Measurements from ENCODE around the gene COASY. TPM values are rescaled to one million over a fixed set of nuclear protein-coding genes. Genes with fewer than 3 reads are reported as not detected.
"Not testable (repeated sequence)": the region's sequence is repeated elsewhere in the genome, so short reads cannot be mapped to it uniquely, and the experiment has no call there.

Gene COASY
- total RNA-seq, 1 experiment from 2014 or later: 26.8 TPM

GRCh38 chr17:42531455-42532354, 30.2 kb upstream of the COASY start:
- peak; percentile 56 for DNase-seq (ENCODE audit: low spot score)

GRCh38 chr17:42535155-42536047, 26.5 kb upstream of the COASY start:
- no peak for DNase-seq (ENCODE audit: low spot score)

DNA sequence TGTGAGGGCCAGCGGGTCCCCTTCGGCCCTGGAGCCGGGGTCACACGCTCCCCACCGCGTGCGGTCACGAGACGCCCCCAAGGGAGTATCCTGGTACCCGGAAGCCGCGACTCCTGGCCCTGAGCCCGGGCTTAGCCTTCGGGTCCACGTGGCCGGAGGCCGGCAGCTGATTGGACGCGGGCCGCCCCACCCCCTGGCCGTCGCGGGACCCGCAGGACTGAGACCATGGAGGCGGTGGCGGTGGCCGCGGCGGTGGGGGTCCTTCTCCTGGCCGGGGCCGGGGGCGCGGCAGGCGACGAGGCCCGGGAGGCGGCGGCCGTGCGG, 25.9 kb upstream of the COASY start, which contains the start of gene NAGLU:
Gene NAGLU, plus strand, starts transcription at position 194 of the 324 bp plus-strand sequence. Its CDS starts 32 bp downstream, at position 226.
- peak; percentile 82 for DNase-seq (ENCODE audit: low spot score)

- peak; percentile 78 for DNase-seq (ENCODE audit: low spot score)
These were observed 25.4 kb upstream of the COASY start for GRCh38 chr17:42536372-42537155.

GRCh38 chr17:42537156-42537805, 24.7 kb upstream of the COASY start:
- no peak for DNase-seq (ENCODE audit: low spot score)

- no peak for DNase-seq (ENCODE audit: low spot score)
These were observed 24.0 kb upstream of the COASY start for GRCh38 chr17:42537826-42538451.

DNA sequence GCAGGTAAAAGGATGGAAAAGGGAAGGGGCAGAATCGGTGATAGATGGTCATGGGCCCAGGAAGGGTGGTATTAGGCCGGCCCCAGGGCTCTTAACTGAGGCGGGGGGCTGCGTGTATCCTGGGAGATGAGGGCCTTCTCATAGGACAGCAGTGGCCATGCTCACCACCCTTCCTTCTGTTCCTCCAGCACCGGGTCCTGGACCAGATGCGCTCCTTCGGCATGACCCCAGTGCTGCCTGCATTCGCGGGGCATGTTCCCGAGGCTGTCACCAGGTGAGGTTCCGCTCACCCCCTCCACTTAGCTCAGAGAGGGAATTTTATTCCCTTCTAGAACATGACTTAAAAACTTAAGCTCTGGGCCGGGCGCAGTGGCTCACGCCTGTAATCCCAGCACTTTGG, 23.5 kb upstream of the COASY start:
- DNase-seq (ENCODE audit: low spot score): no peak

DNA sequence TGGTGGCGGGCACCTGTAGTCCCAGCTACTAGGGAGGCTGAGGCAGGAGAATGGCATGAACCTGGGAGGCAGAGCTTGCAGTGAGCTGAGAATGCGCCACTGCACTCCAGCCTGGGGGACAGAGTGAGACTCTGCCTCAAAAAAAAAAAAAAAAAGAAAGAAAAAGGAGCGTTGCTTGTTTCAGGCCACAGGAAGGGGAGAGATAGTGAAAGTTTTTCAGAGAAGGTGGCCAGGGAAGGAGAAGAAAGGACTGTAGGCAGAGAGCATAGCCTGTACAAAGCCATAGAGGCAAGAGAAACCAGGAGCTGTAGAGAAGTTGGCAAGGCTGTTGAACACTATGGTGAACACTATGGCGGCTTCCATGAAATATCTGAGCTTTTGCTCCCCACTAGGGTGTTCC, 21.4 kb upstream of the COASY start:
- DNase-seq (ENCODE audit: low spot score): not testable (repeated sequence)

DNA sequence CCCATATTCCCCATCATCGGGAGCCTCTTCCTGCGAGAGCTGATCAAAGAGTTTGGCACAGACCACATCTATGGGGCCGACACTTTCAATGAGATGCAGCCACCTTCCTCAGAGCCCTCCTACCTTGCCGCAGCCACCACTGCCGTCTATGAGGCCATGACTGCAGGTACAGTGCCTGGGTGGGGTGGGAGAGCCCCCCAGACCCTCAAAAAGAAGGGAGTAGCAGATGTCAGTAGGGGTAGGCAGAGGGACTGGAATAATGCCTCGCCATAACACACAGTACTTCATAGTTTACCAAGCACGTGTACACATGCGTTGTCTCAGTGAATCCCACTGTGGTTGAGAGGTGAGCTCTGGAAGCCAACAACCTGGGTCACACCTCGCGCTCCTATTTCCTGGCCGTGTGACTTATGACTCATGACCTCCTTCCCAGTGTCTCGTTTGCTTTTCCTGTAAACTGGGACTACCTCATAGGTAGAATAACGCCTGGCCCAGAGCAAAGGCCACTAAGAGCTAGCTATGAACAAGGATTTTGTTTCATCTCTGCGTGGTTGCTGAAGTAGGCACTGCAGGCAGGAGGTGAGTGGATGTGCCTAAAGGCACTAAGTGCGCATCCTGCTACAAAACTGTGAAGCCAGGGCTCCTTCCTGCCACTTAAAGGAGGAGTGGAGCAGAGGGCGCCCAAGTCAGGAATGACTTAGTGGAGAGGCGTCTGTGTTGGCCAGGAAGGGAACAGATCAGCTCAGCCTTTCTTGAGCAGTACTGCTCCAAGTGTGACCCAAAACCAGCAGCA, 20.7 kb upstream of the COASY start:
- no peak for DNase-seq (ENCODE audit: low spot score)

GRCh38 chr17:42543190-42544079, 18.5 kb upstream of the COASY start:
- DNase-seq (ENCODE audit: low spot score): no peak

- DNase-seq (ENCODE audit: low spot score): no peak
These were observed 17.1 kb upstream of the COASY start for GRCh38 chr17:42544874-42545283.

GRCh38 chr17:42545755-42546505, 16.0 kb upstream of the COASY start:
- not testable (repeated sequence) for DNase-seq (ENCODE audit: low spot score)

DNA sequence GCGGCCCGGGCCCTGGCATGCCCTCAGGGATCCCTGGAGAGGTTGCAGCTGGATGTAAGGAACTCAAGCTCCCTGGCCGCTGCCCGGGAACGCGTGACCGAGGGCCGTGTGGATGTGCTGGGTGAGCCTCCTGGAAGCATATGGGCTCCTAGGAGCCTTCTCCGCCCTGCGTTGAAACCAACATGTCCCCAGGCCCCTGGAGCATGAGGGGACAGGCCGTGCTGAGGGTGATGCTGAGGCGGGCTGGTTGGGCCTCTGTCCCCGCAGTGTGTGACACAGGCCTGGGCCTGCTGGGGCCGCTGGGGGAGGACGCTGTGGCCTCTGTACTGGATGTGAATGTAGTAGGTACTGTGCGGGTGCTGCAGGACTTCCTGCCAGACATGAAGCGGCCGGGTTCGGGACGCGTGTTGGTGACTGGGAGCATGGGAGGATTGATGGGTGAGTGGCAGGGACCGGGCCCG, 14.9 kb upstream of the COASY start:
- no peak for DNase-seq (ENCODE audit: low spot score)

DNA sequence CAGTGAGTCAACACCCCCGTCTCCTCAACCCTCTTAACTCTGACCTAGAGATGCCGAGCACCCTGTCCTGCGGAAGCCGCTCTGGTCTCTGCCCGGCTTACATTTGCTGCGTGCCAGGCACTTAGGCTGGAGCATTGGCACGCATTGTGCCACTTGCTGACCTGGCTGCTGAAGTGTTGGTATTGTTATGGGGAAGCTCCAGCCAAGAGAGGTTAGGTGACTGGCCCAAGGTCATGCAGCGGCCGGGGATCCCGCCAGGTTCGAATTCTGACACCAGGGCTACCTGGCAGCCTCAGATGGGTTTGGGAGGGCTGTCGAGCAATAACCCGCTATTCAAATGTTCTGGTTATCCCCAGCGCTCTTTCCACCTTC, 14.3 kb upstream of the COASY start:
- DNase-seq (ENCODE audit: low spot score): no peak

DNA sequence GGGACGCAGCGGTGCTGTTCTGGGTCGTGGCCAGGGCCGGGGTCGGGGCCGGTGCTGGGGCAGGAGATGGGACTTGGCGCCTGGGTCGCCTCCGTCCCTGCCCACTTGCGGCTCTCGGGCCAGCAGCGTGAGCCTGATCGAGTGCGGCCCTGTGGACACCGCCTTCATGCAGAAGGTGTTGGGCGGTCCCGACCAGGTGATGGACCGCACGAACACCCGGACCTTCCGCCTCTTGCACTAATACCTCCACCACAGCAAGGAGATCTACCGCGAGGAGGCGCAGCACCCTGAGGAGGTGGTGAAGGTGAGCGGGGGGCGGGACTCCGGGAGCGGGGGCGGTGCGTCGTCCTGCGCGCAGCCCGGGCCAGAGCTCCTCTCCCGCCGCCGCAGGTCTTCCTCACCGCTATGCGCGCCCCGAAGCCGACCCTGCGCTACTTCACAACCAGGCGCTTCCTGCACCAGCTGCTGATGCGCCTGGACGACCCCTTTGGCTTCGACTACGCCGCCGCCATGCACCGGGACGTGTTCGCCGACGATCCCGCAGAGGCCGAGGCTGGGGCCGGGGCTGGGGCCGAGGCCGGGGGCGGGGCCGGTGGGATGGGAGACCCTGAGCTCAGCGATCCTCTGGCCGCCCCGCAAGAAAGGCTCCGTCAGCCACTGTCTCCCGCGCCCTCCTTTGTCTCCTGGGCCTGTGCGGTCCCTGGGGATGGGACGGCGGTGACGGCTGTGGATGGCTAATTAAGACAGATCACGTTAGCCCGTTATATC, 13.7 kb upstream of the COASY start:
- DNase-seq (ENCODE audit: low spot score): no peak

- DNase-seq (ENCODE audit: low spot score): no peak
These were observed 12.8 kb upstream of the COASY start for GRCh38 chr17:42548993-42549755.

DNA sequence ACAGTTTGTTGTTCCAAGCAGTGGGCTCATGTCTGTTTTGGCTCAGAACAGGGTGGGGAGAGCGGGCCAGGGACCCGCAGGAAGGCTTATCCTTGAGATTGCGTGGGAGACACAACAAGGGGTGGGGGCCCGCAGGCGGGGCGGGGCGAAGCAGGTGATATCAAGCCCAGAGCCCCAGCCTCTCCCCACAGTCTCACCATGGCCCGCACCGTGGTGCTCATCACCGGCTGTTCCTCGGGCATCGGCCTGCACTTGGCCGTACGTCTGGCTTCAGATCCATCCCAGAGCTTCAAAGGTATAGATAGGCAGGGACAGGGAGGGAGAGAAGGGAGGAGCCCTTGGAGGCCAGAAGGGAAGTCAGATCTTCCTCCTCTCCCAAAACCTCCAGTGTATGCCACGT, 9.2 kb upstream of the COASY start, which contains the start of gene HSD17B1:
Gene HSD17B1, plus strand, starts transcription at position 188 of the 400 bp plus-strand sequence. Its CDS starts 11 bp downstream, at position 199.
- DNase-seq (ENCODE audit: low spot score): not testable (repeated sequence)

Measured in H4 (cell line).